Panc1 (cell line): ENCODE data around the gene EGFR. TPM values are rescaled to one million over a fixed set of nuclear protein-coding genes. Genes with fewer than 3 reads are reported as not detected.

Experiments
- ATAC-seq: fragments of 200-7000 bp; cut with Tn5 transposase; 2 replicates; pipeline ENCODE4 v1.9.1; 2020; ENCODE audit warnings: mild to moderate bottlenecking, moderate library complexity
- BruUV-seq: library from RNA; stranded (reverse); fragments of 400-500 nt; replicated peaks from 2 replicates; lab custom pipeline; 2021; lab: Mats Ljungman, UMichigan
- CTCF ChIA-PET: fragments of 300-600 bp; sonication (Branson Sonifier 250); formaldehyde crosslinking; loops from one replicate; lab custom pipeline; 2022; ENCODE audit warnings: antibody characterized with exemption; lab: Charles Lee
- POLR2A ChIA-PET: fragments of 300-600 bp; sonication (Branson Sonifier 250); formaldehyde crosslinking; loops from one replicate; lab custom pipeline; 2022; ENCODE audit warnings: antibody characterized with exemption; lab: Charles Lee
- DNase-seq: peaks from one replicate; pipeline ENCODE4 v3.0.0-alpha.2; 2010; ENCODE audit warnings: low read depth, low spot score
- H3K27ac ChIP-seq: 2 replicates; pipeline ENCODE4 v1.5.1; 2011; ENCODE audit warnings: mild to moderate bottlenecking, low read length, inconsistent platforms
- H3K27me3 ChIP-seq: fragments of 200-500 bp; sonication (Bioruptor generic); 2 replicates; pipeline ENCODE4 v1.6.0; 2014; ENCODE audit warnings: low read length, inconsistent platforms; ENCODE audit not compliant: control insufficient read depth, insufficient read depth
- H3K36me3 ChIP-seq: fragments of 200-500 bp; sonication (Bioruptor generic); 2 replicates; pipeline ENCODE4 v1.5.1; 2014; ENCODE audit warnings: inconsistent platforms, mild to moderate bottlenecking, low read length, moderate library complexity; ENCODE audit not compliant: control insufficient read depth, insufficient read depth
- H3K4me1 ChIP-seq: 2 replicates; pipeline ENCODE4 v1.5.1; 2011; ENCODE audit warnings: inconsistent platforms, mild to moderate bottlenecking, low read length, moderate library complexity; ENCODE audit not compliant: control insufficient read depth, insufficient read depth
- H3K4me3 ChIP-seq, 2 experiments: 2 replicates each; pipeline ENCODE4 v1.5.1; 2011 to 2012; ENCODE audit warnings: low read depth in 2 of 2, low read length in 2 of 2, mild to moderate bottlenecking in 2 of 2, inconsistent platforms in 1 of 2, moderate library complexity in 1 of 2
- H3K9me3 ChIP-seq: fragments of 200-500 bp; sonication (Bioruptor generic); 2 replicates; pipeline ENCODE4 v1.5.1; 2014; ENCODE audit warnings: low read depth, mild to moderate bottlenecking, inconsistent platforms, low read length, moderate library complexity; ENCODE audit not compliant: control insufficient read depth, insufficient read depth
- CTCF ChIP-seq: fragments of 450-650 bp; IDR thresholded peaks from 2 replicates; pipeline ENCODE4 v1.5.1; 2017; ENCODE audit warnings: mild to moderate bottlenecking
- POLR2AphosphoS5 ChIP-seq: IDR thresholded peaks from 2 replicates; pipeline ENCODE4 v1.6.1; 2012; ENCODE audit warnings: mild to moderate bottlenecking, low read depth, low read length, moderate library complexity
- REST ChIP-seq, 2 experiments: IDR thresholded peaks; 2 replicates each; pipeline ENCODE4 v1.6.1; 2011 to 2012; ENCODE audit warnings: low read depth in 2 of 2, control low read depth in 1 of 2, low read length in 1 of 2, mild to moderate bottlenecking in 1 of 2, moderate library complexity in 1 of 2; ENCODE audit not compliant: insufficient read depth in 1 of 2
- SIN3A ChIP-seq: IDR thresholded peaks from 2 replicates; pipeline ENCODE4 v1.6.1; 2012; ENCODE audit warnings: low read depth, mild to moderate bottlenecking, low read length, moderate library complexity, borderline replicate concordance; ENCODE audit not compliant: insufficient read depth
- TCF7L2 ChIP-seq: IDR thresholded peaks from 2 replicates; pipeline ENCODE4 v1.6.1; 2011; ENCODE audit warnings: mild to moderate bottlenecking, low read depth, low read length, inconsistent platforms
- in situ Hi-C: cut with HindIII; loops from 2 replicates; pipeline ENCODE4 v1.10.0; 2016; ENCODE audit warnings: low sequenced_read_pairs, low pct_unique_long_range_greater_than_20kb
- intact Hi-C: fragments of 100-400 bp; cut with micrococcal nuclease; formaldehyde crosslinking; loops from one replicate; pipeline ENCODE4 v1.10.0; 2022; ENCODE audit not compliant: unreplicated experiment
- total RNA-seq: library from RNA; stranded (reverse); gene quantifications from one replicate; pipeline ENCODE4 v1.2.1, GENCODE V29; 2021; ENCODE audit not compliant: unreplicated experiment

The EGFR gene
- total RNA-seq, 1 experiment from 2014 or later: 156 TPM

GRCh38 chr7:55231736-55232280, 213.0 kb downstream of the EGFR start:
- no TSS peak for BruUV-seq
- TF ChIP-seq TCF7L2 (no peak), SIN3A (no peak), CTCF (no peak), REST (IDR thresholded peaks at IDR 0.05; ENCODE audit: insufficient read depth in 1 of 2, low read depth in 2 of 2, low read length in 1 of 2) (no peak), POLR2AphosphoS5 (no peak)
- Histone ChIP-seq H3K27ac (no peak overlapping the region), H3K36me3 (no peaks in the 10 kb centered on the region), H3K4me3 (no peak overlapping the region), H3K9me3 (no peaks in the 10 kb centered on the region), H3K27me3 (no peaks in the 10 kb centered on the region; the same call in 1 of the 2 replicates), H3K4me1 (no peaks in the 10 kb centered on the region)
- intact Hi-C loops (no loop called here), in situ Hi-C loops (no loop called here)
- ChIA-PET POLR2A (no interaction called here), CTCF (interaction anchor here (0.9 kb wide), 1 partner anchor 17 kb away, joined by 3 read pairs; no protein-coding TSS in a partner anchor)
- no peak for DNase-seq
- no peak for ATAC-seq

- Histone ChIP-seq H3K36me3 (no peaks in the 10 kb centered on the region), H3K27ac (no peak overlapping the region), H3K4me1 (no peaks in the 10 kb centered on the region), H3K4me3 (no peak overlapping the region), H3K9me3 (no peaks in the 10 kb centered on the region), H3K27me3 (peaks cover 3% of the 10 kb centered on the region; the same call in 1 of the 2 replicates)
- CTCF ChIA-PET: no interaction called here
- DNase-seq (no peak), ATAC-seq (no peak)
- intact Hi-C loops: no loop called here
- TF ChIP-seq TCF7L2: no peak
- TF ChIP-seq POLR2AphosphoS5: no peak
- no peak for TF ChIP-seq REST (IDR thresholded peaks at IDR 0.05; ENCODE audit: insufficient read depth in 1 of 2, low read depth in 2 of 2, low read length in 1 of 2)
- TF ChIP-seq SIN3A: no peak
- no peak for TF ChIP-seq CTCF
- POLR2A ChIA-PET: no interaction called here
- in situ Hi-C loops: no loop called here
- BruUV-seq: no TSS peak
Measured at GRCh38 chr7:55233001-55233400, 214.2 kb downstream of the EGFR start.
